HepG2 (cell line): Measurements from ENCODE around the gene CRADD. TPM values are rescaled to one million over a fixed set of nuclear protein-coding genes. Genes with fewer than 3 reads are reported as not detected.

ENCODE experiments used
- ATAC-seq: fragments of 200-7000 bp; cut with Tn5 transposase; 3 replicates; pipeline ENCODE4 v1.9.1; 2020; ENCODE audit warnings: mild to moderate bottlenecking, moderate library complexity
- BruUV-seq: library from RNA; stranded (reverse); fragments of 400-500 nt; replicated peaks from 2 replicates; lab custom pipeline; 2021; lab: Mats Ljungman, UMichigan
- CTCF ChIA-PET: fragments of 300-600 bp; formaldehyde crosslinking; extraction: SDS; loops from one replicate; lab custom pipeline; 2021; ENCODE audit warnings: low total read pairs, inconsistent platforms, low intra/inter-chr PET ratio; lab: Yijun Ruan, JAX
- POLR2A ChIA-PET: fragments of 350-600 bp; sonication (Branson Sonifier 250); formaldehyde crosslinking; loops from one replicate; lab custom pipeline; 2020; ENCODE audit warnings: antibody characterized with exemption, inconsistent platforms; lab: Yijun Ruan, JAX
- DNase-seq: peaks from one replicate; pipeline ENCODE4 v3.0.0-alpha.2; 2015; ENCODE audit warnings: low spot score
- FAIRE-seq: peaks from 3 replicates; lab custom pipeline; 2011; peaks lifted over from hg19 to GRCh38; lab: Jason Lieb, UNC
- H2AFZ ChIP-seq: one replicate; pipeline ENCODE4 v1.6.1; 2011; ENCODE audit warnings: low read length, inconsistent platforms
- H3K27ac ChIP-seq: fragments of 300-600 bp; 3 replicates; pipeline ENCODE4 v1.8.0; 2011; ENCODE audit warnings: mixed run types, mild to moderate bottlenecking, mixed read lengths, low read length, inconsistent platforms; ENCODE audit not compliant: insufficient read depth; ENCODE audit errors: extremely low read length
- H3K27me3 ChIP-seq, 2 experiments: fragments of 200-600 bp in 1 of 2; 2 replicates in 1 of 2; 3 replicates in 1 of 2; pipeline versions ENCODE4 v1.6.0 to v1.8.0; 2011; ENCODE audit warnings: low read length in 2 of 2, mild to moderate bottlenecking in 2 of 2, moderate library complexity in 2 of 2, inconsistent platforms in 1 of 2; ENCODE audit not compliant: insufficient read depth in 2 of 2, control insufficient read depth in 1 of 2
- H3K36me3 ChIP-seq, 2 experiments: fragments of 200-600 bp in 1 of 2; replicated peaks in 1 of 2; 2 replicates in 1 of 2; 3 replicates in 1 of 2; pipeline versions ENCODE4 v1.5.1 to v1.8.0; 2011; ENCODE audit warnings: low read length in 2 of 2, inconsistent platforms in 1 of 2; ENCODE audit not compliant: insufficient read depth in 2 of 2, control insufficient read depth in 1 of 2
- H3K4me1 ChIP-seq: 2 replicates; pipeline ENCODE4 v1.5.1; 2012; ENCODE audit warnings: low read length, inconsistent platforms; ENCODE audit not compliant: insufficient read depth
- H3K4me2 ChIP-seq: 2 replicates; pipeline ENCODE4 v1.6.0; 2011; ENCODE audit warnings: low read depth, low read length, inconsistent platforms
- H3K4me3 ChIP-seq, 3 experiments: fragments of 200-600 bp in 1 of 3; sonication (generic), shearing (Covaris generic) in 1 of 3; replicated peaks in 1 of 3; 2 replicates each; pipeline ENCODE4 v1.5.1; 2011 to 2016; ENCODE audit warnings: low read length in 3 of 3, inconsistent platforms in 2 of 3, low read depth in 2 of 3, mild to moderate bottlenecking in 2 of 3, control low read depth in 1 of 3, mixed read lengths in 1 of 3; ENCODE audit not compliant: insufficient read depth in 1 of 3
- H3K79me2 ChIP-seq: one replicate; pipeline ENCODE4 v1.6.1; 2011; ENCODE audit warnings: low read length, inconsistent platforms; ENCODE audit not compliant: insufficient read depth
- H3K9ac ChIP-seq: 2 replicates; pipeline ENCODE4 v1.6.0; 2011; ENCODE audit warnings: mild to moderate bottlenecking, low read depth, low read length, inconsistent platforms; ENCODE audit not compliant: insufficient read depth
- H3K9me3 ChIP-seq: 2 replicates; pipeline ENCODE4 v1.5.1; 2012; ENCODE audit warnings: mild to moderate bottlenecking, low read length
- H4K20me1 ChIP-seq: 2 replicates; pipeline ENCODE4 v1.6.0; 2011; ENCODE audit warnings: inconsistent platforms, mild to moderate bottlenecking, low read length, moderate library complexity; ENCODE audit not compliant: insufficient read depth
- ARNT ChIP-seq: fragments of 450-650 bp; IDR thresholded peaks from 2 replicates; pipeline ENCODE4 v1.6.1; 2017
- CBX1 ChIP-seq: IDR thresholded peaks from one replicate; pipeline ENCODE4 v1.6.1; 2016; ENCODE audit warnings: antibody characterized with exemption, low read depth
- FOXP1 ChIP-seq, 2 experiments: fragments of 450-650 bp in 1 of 2; IDR thresholded peaks; 2 replicates each; pipeline ENCODE4 v1.6.1; 2017 to 2018; ENCODE audit warnings: antibody characterized with exemption in 1 of 2
- HNF4G ChIP-seq, 2 experiments: sonication (generic) in 1 of 2; formaldehyde crosslinking in 1 of 2; IDR thresholded peaks; 2 replicates each; pipeline versions ENCODE4 v1.4.0 to v1.6.1; 2011 to 2020; ENCODE audit warnings: borderline replicate concordance in 2 of 2, low read depth in 2 of 2, mild to moderate bottlenecking in 2 of 2, low read length in 1 of 2, missing genetic modification reagents in 1 of 2, moderate library complexity in 1 of 2
- ISL2 ChIP-seq: sonication (generic); formaldehyde crosslinking; IDR thresholded peaks from 2 replicates; pipeline ENCODE4 v1.5.0; 2020; ENCODE audit warnings: missing genetic modification reagents
- SKI ChIP-seq: fragments of 450-650 bp; IDR thresholded peaks from one replicate; pipeline ENCODE4 v1.6.1; 2018; ENCODE audit warnings: mild to moderate bottlenecking; ENCODE audit not compliant: partially characterized antibody
- U2AF1 ChIP-seq: fragments of 200-400 bp; formaldehyde crosslinking; optimal IDR thresholded peaks from 2 replicates; pipeline ENCODE3; 2017; ENCODE audit warnings: mild to moderate bottlenecking, low read depth, low read length
- ZNF282 ChIP-seq: fragments of 450-650 bp; IDR thresholded peaks from 2 replicates; pipeline ENCODE4 v1.6.1; 2018; ENCODE audit not compliant: partially characterized antibody
- ZNF644 ChIP-seq: IDR thresholded peaks from 2 replicates; pipeline ENCODE4 v1.6.1; 2016; ENCODE audit warnings: low read depth
- ZNF746 ChIP-seq: sonication (generic); formaldehyde crosslinking; IDR thresholded peaks from 2 replicates; pipeline ENCODE4 v1.8.0; 2022; ENCODE audit warnings: mild to moderate bottlenecking, missing genetic modification reagents
- ZSCAN25 ChIP-seq: sonication (generic); formaldehyde crosslinking; IDR thresholded peaks from 2 replicates; pipeline ENCODE4 v1.8.0; 2022; ENCODE audit warnings: mild to moderate bottlenecking, missing genetic modification reagents
- ZZZ3 ChIP-seq: sonication (generic); formaldehyde crosslinking; IDR thresholded peaks from 2 replicates; pipeline ENCODE4 v1.4.0; 2020; ENCODE audit warnings: missing genetic modification reagents, mild to moderate bottlenecking, borderline replicate concordance
- WGBS: methylation state at CpG from one replicate; pipeline ENCODE4 v1.1.6; 2017; ENCODE audit warnings: low lambda C conversion rate; 5-methylcytosine and 5-hydroxymethylcytosine counted together
- in situ Hi-C: cut with HindIII; loops from 2 replicates; pipeline ENCODE4 v1.10.0; 2017; ENCODE audit warnings: low pct_unique_long_range_greater_than_20kb; ENCODE audit not compliant: extremely low pct_ligation_motif_present
- intact Hi-C: fragments of 100-400 bp; cut with micrococcal nuclease; formaldehyde crosslinking; loops from one replicate; pipeline ENCODE4 v1.10.0; 2022; ENCODE audit not compliant: unreplicated experiment
- polyA plus RNA-seq, 8 experiments: library from polyadenylated mRNA; depleted of rRNA in 3 of 8; stranded (reverse) in 7 of 8; unstranded in 1 of 8; fragments of >200 nt; fragmentation: Illumina TruSeq in 4 of 8; extraction: Trizol in 4 of 8; gene quantifications; 2 replicates each; pipeline versions ENCODE4 v1.2.1 to v1.2.3, GENCODE V29; 2011 to 2016; ENCODE audit warnings: low read depth in 4 of 8, missing spikeins in 1 of 8, mixed read lengths in 1 of 8; ENCODE audit not compliant: insufficient read depth in 1 of 8
- total RNA-seq, 5 experiments: library from RNA; depleted of rRNA; stranded (reverse); fragments of >200 nt; fragmentation: Illumina TruSeq; extraction: Trizol; gene quantifications; 2 replicates each; pipeline ENCODE4 v1.2.3, GENCODE V29; 2016; ENCODE audit warnings: low read depth in 1 of 5
- TF ChIP-seq, protein P1 (sequence below): sonication (generic); formaldehyde crosslinking; IDR thresholded peaks from 2 replicates; pipeline ENCODE4 v1.8.1; 2022; ENCODE audit warnings: low read depth, mild to moderate bottlenecking, missing genetic modification reagents
- TF ChIP-seq, protein P2 (sequence below): sonication (generic); formaldehyde crosslinking; IDR thresholded peaks from 2 replicates; pipeline ENCODE4; 2020; ENCODE audit warnings: missing genetic modification reagents, mild to moderate bottlenecking, borderline replicate concordance
- TF ChIP-seq, protein P3 (sequence below), 2 experiments: sonication (generic) in 1 of 2; formaldehyde crosslinking in 1 of 2; IDR thresholded peaks; 2 replicates each; pipeline versions ENCODE4 v1.4.0 to v1.6.1; 2018 to 2020; ENCODE audit warnings: missing genetic modification reagents in 2 of 2, borderline replicate concordance in 1 of 2, low read depth in 1 of 2, mild to moderate bottlenecking in 1 of 2, missing biosample characterization in 1 of 2

The CRADD gene
- total and polyA plus RNA-seq, 2 of the 13 experiments (the other 11 are each of a cell fraction or from before 2014, with no cell fraction given): 12.4 to 18.8 TPM

DNA sequence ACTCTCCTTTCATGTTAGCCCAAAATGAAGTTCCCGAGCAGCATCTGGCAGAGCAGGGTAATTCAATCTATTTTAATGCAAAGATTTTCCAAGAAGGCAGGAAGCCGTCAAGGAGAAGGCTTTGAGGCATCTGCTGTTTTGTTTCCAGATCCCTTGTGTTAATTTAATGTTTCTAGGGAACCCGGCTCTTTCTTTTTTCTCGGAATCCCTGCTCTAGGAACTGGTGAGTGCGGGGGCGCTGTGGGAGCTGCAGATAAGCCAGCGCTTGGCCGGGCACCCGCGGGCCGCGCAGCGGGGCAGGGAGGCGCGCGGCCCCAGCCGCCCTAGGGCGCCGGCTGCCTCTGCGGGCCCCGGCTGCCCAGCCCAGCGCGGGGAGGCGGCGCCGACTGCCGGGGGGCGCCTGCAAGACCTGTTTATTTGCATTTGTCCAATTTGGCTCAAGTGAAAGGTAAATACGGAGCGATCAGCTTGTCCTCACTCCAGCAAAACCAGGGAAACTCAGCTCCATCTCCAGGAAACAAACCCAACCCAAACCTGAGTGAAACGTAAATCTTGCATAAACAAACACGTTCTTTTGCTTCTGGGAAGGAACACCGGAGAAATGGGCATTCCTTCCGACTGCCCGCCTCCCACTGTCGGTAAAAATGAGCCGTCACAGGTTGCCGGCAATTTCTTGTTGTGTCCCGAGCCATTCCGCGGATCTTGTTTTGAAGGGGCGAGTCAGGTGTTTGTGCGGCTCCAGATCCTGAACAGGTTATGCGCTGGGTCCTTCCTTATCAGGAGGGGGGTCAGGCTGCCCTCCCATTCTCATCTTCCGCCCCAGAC is 65.1 kb downstream of the CRADD start:
- Histone ChIP-seq H3K9ac (peak overlapping the region; percentile 70), H3K4me1 (peaks cover 30% of the 10 kb centered on the region), H3K79me2 (no peaks in the 10 kb centered on the region), H2AFZ (peak overlapping the region; percentile 77), H3K4me2 (peak overlapping the region; percentile 96), H3K36me3 (no peaks in the 10 kb centered on the region), H3K4me3 (peak overlapping the region; percentile 59 to 84 (median 77)), H3K9me3 (no peaks in the 10 kb centered on the region), H4K20me1 (no peaks in the 10 kb centered on the region), H3K27me3 (no peaks in the 10 kb centered on the region), H3K27ac (peak overlapping the region; percentile 63)
- ChIA-PET CTCF (interaction anchor here (0.9 to 1.8 kb wide), 3 partner anchors 173 to 360 kb away, joined by 4 to 5 read pairs (median 4); no protein-coding TSS in a partner anchor), POLR2A (interaction anchor here (0.5 to 1.0 kb wide), 4 partner anchors 17 to 333 kb away, joined by 3 to 5 read pairs (median 3); partner anchors contain the start of gene CRADD)
- ATAC-seq (peak; percentile 100), FAIRE-seq (peak; percentile 53), DNase-seq (peak; percentile 55)
- 2% methylated on average over 29 of the region's 45 CpGs for WGBS
- in situ Hi-C loops: loop anchor here (5.0 kb wide), 2 partner anchors 65 to 170 kb away; partner anchors contain the start of genes CRADD and SOCS2
- intact Hi-C loops: loop anchor here (1.0 to 2.0 kb wide), 4 partner anchors 65 to 359 kb away; partner anchors contain the start of gene CRADD
- BruUV-seq: no TSS peak
- no peak for TF ChIP-seq FOXP1 (IDR thresholded peaks at IDR 0.05)
- 0 out of 2 replicates have a peak, but pooled peaks have one; percentile 5 for TF ChIP-seq FOXP1 (CRISPR knock-in tag; IDR thresholded peaks at IDR 0.05)
- no peak; the same call in 1 of the 2 replicates for TF ChIP-seq HNF4G (IDR thresholded peaks at IDR 0.05; ENCODE audit: borderline replicate concordance, low read depth, low read length)
- TF ChIP-seq HNF4G (CRISPR knock-in tag; IDR thresholded peaks at IDR 0.05; ENCODE audit: borderline replicate concordance, low read depth): no peak
- no peak for TF ChIP-seq ARNT
- TF ChIP-seq ISL2 (CRISPR knock-in tag): no peak; the same call in 1 of the 2 replicates
- TF ChIP-seq, protein P1, sequence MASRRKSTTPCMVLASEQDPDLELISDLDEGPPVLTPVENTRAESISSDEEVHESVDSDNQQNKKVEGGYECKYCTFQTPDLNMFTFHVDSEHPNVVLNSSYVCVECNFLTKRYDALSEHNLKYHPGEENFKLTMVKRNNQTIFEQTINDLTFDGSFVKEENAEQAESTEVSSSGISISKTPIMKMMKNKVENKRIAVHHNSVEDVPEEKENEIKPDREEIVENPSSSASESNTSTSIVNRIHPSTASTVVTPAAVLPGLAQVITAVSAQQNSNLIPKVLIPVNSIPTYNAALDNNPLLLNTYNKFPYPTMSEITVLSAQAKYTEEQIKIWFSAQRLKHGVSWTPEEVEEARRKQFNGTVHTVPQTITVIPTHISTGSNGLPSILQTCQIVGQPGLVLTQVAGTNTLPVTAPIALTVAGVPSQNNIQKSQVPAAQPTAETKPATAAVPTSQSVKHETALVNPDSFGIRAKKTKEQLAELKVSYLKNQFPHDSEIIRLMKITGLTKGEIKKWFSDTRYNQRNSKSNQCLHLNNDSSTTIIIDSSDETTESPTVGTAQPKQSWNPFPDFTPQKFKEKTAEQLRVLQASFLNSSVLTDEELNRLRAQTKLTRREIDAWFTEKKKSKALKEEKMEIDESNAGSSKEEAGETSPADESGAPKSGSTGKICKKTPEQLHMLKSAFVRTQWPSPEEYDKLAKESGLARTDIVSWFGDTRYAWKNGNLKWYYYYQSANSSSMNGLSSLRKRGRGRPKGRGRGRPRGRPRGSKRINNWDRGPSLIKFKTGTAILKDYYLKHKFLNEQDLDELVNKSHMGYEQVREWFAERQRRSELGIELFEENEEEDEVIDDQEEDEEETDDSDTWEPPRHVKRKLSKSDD (CRISPR knock-in tag): no peak
- no peak for TF ChIP-seq ZNF282
- TF ChIP-seq U2AF1: no peak
- no peak for TF ChIP-seq CBX1
- no peak for TF ChIP-seq ZSCAN25 (CRISPR knock-in tag)
- TF ChIP-seq SKI: peak; percentile 50
- TF ChIP-seq ZZZ3 (CRISPR knock-in tag): no peak
- TF ChIP-seq, protein P2, sequence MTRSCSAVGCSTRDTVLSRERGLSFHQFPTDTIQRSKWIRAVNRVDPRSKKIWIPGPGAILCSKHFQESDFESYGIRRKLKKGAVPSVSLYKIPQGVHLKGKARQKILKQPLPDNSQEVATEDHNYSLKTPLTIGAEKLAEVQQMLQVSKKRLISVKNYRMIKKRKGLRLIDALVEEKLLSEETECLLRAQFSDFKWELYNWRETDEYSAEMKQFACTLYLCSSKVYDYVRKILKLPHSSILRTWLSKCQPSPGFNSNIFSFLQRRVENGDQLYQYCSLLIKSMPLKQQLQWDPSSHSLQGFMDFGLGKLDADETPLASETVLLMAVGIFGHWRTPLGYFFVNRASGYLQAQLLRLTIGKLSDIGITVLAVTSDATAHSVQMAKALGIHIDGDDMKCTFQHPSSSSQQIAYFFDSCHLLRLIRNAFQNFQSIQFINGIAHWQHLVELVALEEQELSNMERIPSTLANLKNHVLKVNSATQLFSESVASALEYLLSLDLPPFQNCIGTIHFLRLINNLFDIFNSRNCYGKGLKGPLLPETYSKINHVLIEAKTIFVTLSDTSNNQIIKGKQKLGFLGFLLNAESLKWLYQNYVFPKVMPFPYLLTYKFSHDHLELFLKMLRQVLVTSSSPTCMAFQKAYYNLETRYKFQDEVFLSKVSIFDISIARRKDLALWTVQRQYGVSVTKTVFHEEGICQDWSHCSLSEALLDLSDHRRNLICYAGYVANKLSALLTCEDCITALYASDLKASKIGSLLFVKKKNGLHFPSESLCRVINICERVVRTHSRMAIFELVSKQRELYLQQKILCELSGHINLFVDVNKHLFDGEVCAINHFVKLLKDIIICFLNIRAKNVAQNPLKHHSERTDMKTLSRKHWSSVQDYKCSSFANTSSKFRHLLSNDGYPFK (CRISPR knock-in tag): no peak
- no peak for TF ChIP-seq ZNF746
- TF ChIP-seq ZNF644 (CRISPR knock-in tag): no peak
- TF ChIP-seq, protein P3, sequence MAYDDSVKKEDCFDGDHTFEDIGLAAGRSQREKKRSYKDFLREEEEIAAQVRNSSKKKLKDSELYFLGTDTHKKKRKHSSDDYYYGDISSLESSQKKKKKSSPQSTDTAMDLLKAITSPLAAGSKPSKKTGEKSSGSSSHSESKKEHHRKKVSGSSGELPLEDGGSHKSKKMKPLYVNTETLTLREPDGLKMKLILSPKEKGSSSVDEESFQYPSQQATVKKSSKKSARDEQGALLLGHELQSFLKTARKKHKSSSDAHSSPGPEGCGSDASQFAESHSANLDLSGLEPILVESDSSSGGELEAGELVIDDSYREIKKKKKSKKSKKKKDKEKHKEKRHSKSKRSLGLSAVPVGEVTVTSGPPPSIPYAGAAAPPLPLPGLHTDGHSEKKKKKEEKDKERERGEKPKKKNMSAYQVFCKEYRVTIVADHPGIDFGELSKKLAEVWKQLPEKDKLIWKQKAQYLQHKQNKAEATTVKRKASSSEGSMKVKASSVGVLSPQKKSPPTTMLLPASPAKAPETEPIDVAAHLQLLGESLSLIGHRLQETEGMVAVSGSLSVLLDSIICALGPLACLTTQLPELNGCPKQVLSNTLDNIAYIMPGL (CRISPR knock-in tag; IDR thresholded peaks at IDR 0.05; ENCODE audit: borderline replicate concordance in 1 of 2, low read depth in 1 of 2): peak; percentile 58 to 68; a peak in 3 of 4 replicates
